GM12873 (cell line): ENCODE data around the gene MCRIP2.
A peak's percentile ranks its signal among the peaks of the same experiment; 100 is the strongest.

Experiments
- TF ChIP-seq, protein P1 (sequence below): IDR thresholded peaks from 2 replicates; pipeline ENCODE4 v1.5.1; 2012; ENCODE audit warnings: low read depth, mild to moderate bottlenecking, moderate library complexity, low read length, control low read depth; ENCODE audit not compliant: insufficient read depth; ENCODE audit errors: missing control alignments

MCRIP2 gene

DNA sequence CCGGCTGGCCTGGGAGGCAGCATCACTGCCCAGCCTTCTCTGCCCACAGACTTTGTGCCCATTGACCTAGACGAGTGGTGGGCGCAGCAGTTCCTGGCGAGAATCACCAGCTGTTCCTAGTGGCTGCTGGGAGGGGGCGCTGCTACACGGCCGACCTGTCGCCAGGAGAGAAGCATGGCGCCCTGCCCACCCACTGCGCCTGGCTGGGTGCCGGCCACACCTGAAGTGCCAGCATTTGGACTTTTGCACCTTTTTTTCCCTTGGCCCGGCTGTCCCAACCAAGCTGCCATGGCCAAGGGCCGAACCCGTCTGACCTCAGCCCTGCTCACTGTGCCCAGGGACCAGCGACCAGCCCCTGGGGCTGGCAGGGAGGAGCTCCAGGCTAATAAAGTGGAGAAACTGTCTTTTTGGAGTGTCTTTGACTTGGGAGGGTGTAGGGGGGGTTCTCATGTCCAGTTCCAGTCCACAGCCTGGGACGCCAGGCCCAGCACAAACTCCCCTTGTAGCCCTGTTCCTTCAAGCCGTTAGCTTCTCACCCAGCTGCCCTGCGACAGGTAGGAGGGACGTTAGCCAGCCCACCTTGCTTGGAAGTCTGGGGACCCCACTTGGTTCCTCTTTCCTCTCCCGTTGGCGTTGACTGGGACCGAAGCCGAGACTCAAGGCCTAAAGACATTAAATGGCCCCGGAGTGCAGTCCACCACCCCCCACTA, 6.6 kb downstream of the MCRIP2 start:
- TF ChIP-seq, protein P1, sequence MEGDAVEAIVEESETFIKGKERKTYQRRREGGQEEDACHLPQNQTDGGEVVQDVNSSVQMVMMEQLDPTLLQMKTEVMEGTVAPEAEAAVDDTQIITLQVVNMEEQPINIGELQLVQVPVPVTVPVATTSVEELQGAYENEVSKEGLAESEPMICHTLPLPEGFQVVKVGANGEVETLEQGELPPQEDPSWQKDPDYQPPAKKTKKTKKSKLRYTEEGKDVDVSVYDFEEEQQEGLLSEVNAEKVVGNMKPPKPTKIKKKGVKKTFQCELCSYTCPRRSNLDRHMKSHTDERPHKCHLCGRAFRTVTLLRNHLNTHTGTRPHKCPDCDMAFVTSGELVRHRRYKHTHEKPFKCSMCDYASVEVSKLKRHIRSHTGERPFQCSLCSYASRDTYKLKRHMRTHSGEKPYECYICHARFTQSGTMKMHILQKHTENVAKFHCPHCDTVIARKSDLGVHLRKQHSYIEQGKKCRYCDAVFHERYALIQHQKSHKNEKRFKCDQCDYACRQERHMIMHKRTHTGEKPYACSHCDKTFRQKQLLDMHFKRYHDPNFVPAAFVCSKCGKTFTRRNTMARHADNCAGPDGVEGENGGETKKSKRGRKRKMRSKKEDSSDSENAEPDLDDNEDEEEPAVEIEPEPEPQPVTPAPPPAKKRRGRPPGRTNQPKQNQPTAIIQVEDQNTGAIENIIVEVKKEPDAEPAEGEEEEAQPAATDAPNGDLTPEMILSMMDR: peak; percentile 83

DNA sequence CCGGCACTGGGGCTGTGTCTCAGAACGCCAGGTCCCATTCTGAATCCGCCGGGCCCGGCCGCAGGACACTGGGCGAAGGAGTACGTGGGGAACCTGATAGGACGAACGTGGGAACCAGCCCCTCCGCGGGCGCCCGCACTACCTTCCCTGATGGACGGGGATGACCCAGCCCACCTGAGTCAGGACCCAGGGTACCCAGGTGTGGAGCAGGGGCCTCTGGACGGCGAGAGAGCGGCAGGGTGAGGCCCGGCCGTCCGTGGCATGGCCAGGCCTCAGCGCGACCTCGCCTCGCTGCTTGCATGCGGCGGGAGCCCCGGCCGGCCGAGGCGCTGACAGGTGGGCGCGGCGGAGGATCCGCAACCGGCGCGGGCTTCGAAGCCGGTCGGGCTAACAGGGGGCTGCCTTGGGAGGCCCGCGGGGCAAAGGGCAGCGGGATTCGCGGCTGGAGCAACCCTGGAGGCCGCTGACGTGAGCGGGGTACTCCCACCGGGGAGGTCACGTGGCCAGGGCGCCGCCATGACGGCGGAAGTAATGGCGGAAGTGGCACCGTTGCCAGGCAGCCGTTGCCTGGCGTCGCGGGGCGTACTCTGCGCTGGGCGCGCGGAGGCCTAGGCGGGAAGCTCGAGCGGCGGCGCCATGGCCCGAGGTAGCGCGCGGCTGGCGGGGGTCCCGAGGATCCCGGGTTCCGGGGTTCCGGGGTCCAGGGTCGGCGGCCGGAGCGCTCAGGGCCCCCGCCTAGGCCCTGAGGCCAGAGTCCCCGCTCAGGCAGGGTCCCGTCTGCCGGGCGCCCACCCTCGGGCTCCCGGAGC, 7.4 kb downstream of the MCRIP2 start, which contains the start of gene WDR90:
Gene WDR90, plus strand, starts transcription at position 585 of the 809 bp plus-strand sequence. Its CDS starts 52 bp downstream, at position 637.
- TF ChIP-seq, protein P1: no peak

DNA sequence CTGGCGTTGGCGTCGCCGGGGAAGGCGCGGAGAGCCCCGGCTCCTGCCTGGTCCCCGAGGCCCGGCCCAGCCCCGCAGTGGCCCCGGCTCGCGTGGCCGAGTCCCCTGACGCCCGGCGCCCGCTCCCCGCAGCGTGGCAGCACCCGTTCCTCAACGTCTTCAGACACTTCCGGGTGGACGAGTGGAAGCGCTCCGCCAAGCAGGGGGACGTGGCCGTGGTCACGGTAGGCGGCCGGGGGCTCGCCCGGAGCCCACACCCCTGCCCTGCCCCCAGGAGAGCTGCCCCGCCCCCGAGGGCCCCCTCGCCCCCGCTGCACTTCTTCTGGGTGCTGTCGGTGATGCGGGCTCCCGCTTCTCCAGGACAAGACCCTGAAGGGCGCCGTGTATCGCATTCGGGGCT, 8.0 kb downstream of the MCRIP2 start:
- TF ChIP-seq, protein P1: no peak

DNA sequence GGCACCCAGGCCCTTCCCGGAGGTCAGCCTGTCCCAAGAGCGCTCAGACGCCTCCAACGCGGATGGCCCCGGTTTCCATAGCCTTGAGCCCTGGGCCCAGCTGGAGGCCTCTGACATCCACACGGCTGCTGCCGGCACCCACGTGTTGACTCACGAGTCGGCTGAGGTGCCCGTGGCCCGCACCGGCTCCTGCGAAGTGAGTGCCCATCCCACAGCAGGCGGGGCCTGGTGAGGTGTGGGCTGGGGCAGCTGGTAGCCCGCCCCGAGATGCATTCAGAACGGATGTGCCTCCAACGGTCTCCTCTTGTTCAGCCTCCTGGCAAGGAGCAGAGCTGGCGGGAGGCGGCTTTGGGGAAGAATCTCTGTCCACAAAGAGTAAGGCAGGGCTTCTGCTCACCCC, 10.2 kb downstream of the MCRIP2 start:
- TF ChIP-seq, protein P1: no peak

DNA sequence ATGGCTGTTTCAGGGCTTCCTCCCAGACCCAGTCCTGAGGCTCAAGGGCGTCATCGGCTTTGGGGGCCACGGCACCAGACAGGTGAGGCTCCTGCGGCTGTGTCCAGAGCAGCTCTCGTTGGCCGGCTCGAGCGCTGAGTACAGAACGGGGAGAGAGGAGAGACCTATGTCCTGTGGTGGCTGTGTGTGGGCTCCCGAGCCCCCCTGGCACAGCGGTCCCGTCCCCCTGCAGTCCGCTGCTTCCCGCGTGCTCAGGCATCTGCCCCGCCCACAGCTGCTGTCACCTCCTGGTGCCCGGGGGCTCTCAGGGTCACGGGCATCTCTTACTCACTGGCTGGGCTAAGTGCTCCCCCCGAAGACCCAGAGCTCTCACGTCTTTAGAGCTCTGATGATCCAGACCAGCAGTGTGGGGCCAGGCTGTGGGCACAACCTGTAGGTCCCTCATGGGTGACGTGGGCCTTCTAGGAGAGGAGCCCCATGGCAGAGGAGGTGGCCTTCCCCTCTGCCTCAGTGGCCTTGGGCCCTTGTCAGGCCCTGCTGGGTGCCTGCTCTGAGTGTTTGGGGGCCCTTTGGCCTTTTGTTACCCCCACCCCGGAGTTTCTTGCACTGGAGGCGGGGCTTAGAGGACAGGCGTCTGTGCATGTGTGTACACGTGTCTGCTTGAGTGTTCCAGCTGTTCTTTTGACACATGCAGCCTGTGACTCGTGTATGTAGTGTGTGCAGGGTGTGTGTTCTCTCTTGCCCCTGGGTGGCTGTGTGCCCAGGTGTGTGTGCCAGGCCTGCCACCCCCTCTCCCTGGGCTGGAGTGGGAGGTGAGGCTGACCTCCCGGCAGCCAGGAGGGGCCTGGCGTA, 11.1 kb downstream of the MCRIP2 start:
- TF ChIP-seq, protein P1: no peak

DNA sequence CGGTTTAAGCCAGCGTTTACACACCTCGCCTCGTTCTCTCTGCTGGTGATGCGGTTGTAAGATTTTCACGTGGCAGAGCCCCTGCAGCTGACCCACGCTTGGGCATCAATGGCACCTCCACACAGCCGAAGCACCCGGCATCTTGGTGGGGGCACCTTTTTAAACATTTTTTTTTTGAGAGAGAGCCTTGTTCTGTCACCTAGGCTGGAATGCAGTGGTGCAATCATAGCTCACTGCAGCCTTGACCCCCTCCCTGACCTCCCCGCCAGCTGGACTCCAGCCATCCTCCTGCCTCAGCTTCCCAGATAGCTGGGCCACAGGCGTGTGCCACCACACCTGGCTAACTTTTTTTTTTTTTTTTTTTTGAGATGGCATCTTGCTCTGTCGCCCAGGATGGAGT, 12.4 kb downstream of the MCRIP2 start:
- TF ChIP-seq, protein P1: no peak
